Activated naive CD8-positive, alpha-beta T cell treated with anti-CD3 and anti-CD28 coated beads, Interleukin-2, amount 10 ng/mL, durations not matched to agents 7 days and 5 days (primary cell): Measurements from ENCODE around the gene GZMM. TPM values are rescaled to one million over a fixed set of nuclear protein-coding genes. Genes with fewer than 3 reads are reported as not detected.

Source experiments
- ATAC-seq: fragments of 150-1000 bp; cut with Tn5 transposase; one replicate; pipeline ENCODE4 v1.10.0; 2021; ENCODE audit warnings: low read depth, moderate library complexity
- POLR2A ChIA-PET: fragments of 350-600 bp; sonication (Branson Sonifier 250); formaldehyde crosslinking; loops from one replicate; lab custom pipeline; 2021; ENCODE audit warnings: antibody characterized with exemption; lab: Charles Lee
- DNase-seq: peaks from one replicate; pipeline ENCODE4 v3.0.0; 2021
- H3K27ac Mint-ChIP-seq: one replicate; pipeline ENCODE4 v1.8.0; 2022; ENCODE audit warnings: mild to moderate bottlenecking, mixed read lengths
- H3K27me3 Mint-ChIP-seq: one replicate; pipeline ENCODE4 v1.8.0; 2022; ENCODE audit warnings: mild to moderate bottlenecking, moderate library complexity, mixed read lengths
- H3K36me3 Mint-ChIP-seq: one replicate; pipeline ENCODE4 v1.8.0; 2021; ENCODE audit warnings: mild to moderate bottlenecking, mixed read lengths
- H3K4me1 Mint-ChIP-seq: one replicate; pipeline ENCODE4 v1.8.0; 2021; ENCODE audit warnings: mixed read lengths
- H3K4me3 Mint-ChIP-seq: one replicate; pipeline ENCODE4 v1.8.0; 2022; ENCODE audit warnings: mild to moderate bottlenecking, moderate library complexity, mixed read lengths
- H3K9me3 Mint-ChIP-seq: one replicate; pipeline ENCODE4 v1.8.0; 2021; ENCODE audit warnings: mixed read lengths
- total RNA-seq, 2 experiments: library from RNA; stranded (reverse); gene quantifications; one replicate each; pipeline ENCODE4 v1.2.3, GENCODE V29; 2021

GZMM gene
- total RNA-seq, 2 experiments from 2014 or later: 81.5 to 84.5 TPM

- Mint-ChIP-seq H3K4me1 (peaks cover 7% of the 10 kb centered on the region), H3K27me3 (no peaks in the 10 kb centered on the region), H3K4me3 (no peak overlapping the region), H3K36me3 (peaks cover 6% of the 10 kb centered on the region), H3K9me3 (peaks cover 2% of the 10 kb centered on the region), H3K27ac (no peak overlapping the region)
- ATAC-seq (peak; percentile 86), DNase-seq (peak; percentile 72)
- POLR2A ChIA-PET: interaction anchor here (1.2 kb wide), 1 partner anchor 12 kb away, joined by 9 read pairs; the partner anchor contains the start of gene CDC34
These were observed 25.1 kb upstream of the GZMM start for GRCh38 chr19:518598-519231.

GRCh38 chr19:519449-519865, 24.4 kb upstream of the GZMM start:
- Mint-ChIP-seq H3K4me1 (peaks cover 3% of the 10 kb centered on the region), H3K27me3 (no peaks in the 10 kb centered on the region), H3K4me3 (no peak overlapping the region), H3K27ac (no peak overlapping the region), H3K9me3 (peaks cover 2% of the 10 kb centered on the region), H3K36me3 (no peaks in the 10 kb centered on the region)
- POLR2A ChIA-PET: interaction anchor here (1.2 to 3.2 kb wide), 2 partner anchors 12 kb away, joined by 9 to 17 read pairs; partner anchors contain the start of gene CDC34
- DNase-seq: no peak
- ATAC-seq: no peak

GRCh38 chr19:522726-523125, 21.1 kb upstream of the GZMM start:
- POLR2A ChIA-PET: interaction anchor here (3.0 to 3.2 kb wide), 2 partner anchors 9 to 12 kb away, joined by 10 to 17 read pairs; partner anchors contain the start of gene CDC34
- peaks cover 2% of the 10 kb centered on the region for H3K4me1 Mint-ChIP-seq
- H3K36me3 Mint-ChIP-seq: no peaks in the 10 kb centered on the region
- DNase-seq: no peak
- H3K27me3 Mint-ChIP-seq: no peaks in the 10 kb centered on the region
- no peak overlapping the region for H3K27ac Mint-ChIP-seq
- H3K9me3 Mint-ChIP-seq: peaks cover 2% of the 10 kb centered on the region
- no peak overlapping the region for H3K4me3 Mint-ChIP-seq
- no peak for ATAC-seq

- Mint-ChIP-seq H3K27me3 (no peaks in the 10 kb centered on the region), H3K9me3 (peaks cover 2% of the 10 kb centered on the region), H3K36me3 (no peaks in the 10 kb centered on the region), H3K4me1 (peaks cover 2% of the 10 kb centered on the region), H3K27ac (no peak overlapping the region), H3K4me3 (no peak overlapping the region)
- POLR2A ChIA-PET: no interaction called here
- ATAC-seq (peak; percentile 20), DNase-seq (no peak)
These were observed 19.7 kb upstream of the GZMM start for GRCh38 chr19:524062-524674.

- H3K27ac Mint-ChIP-seq: no peak overlapping the region
- POLR2A ChIA-PET: interaction anchor here (0.6 kb wide), 1 partner anchor 17 kb away, joined by 3 read pairs; no protein-coding TSS in a partner anchor
- no peaks in the 10 kb centered on the region for H3K36me3 Mint-ChIP-seq
- DNase-seq (no peak), ATAC-seq (no peak)
- H3K4me3 Mint-ChIP-seq: no peak overlapping the region
- H3K4me1 Mint-ChIP-seq: peaks cover 2% of the 10 kb centered on the region
- peaks cover 2% of the 10 kb centered on the region for H3K9me3 Mint-ChIP-seq
- H3K27me3 Mint-ChIP-seq: no peaks in the 10 kb centered on the region
These were observed 18.8 kb upstream of the GZMM start for GRCh38 chr19:525029-525428.

GRCh38 chr19:525857-526419, 17.9 kb upstream of the GZMM start:
- ATAC-seq (no peak), DNase-seq (no peak)
- no peaks in the 10 kb centered on the region for H3K27me3 Mint-ChIP-seq
- peaks cover 2% of the 10 kb centered on the region for H3K4me1 Mint-ChIP-seq
- H3K27ac Mint-ChIP-seq: no peak overlapping the region
- H3K36me3 Mint-ChIP-seq: no peaks in the 10 kb centered on the region
- peaks cover 2% of the 10 kb centered on the region for H3K9me3 Mint-ChIP-seq
- POLR2A ChIA-PET: no interaction called here
- no peak overlapping the region for H3K4me3 Mint-ChIP-seq

- no peak for DNase-seq
- Mint-ChIP-seq H3K4me1 (peaks cover 6% of the 10 kb centered on the region), H3K4me3 (peak overlapping the region; percentile 79), H3K27me3 (no peaks in the 10 kb centered on the region), H3K27ac (peak overlapping the region; percentile 83), H3K36me3 (no peaks in the 10 kb centered on the region), H3K9me3 (no peaks in the 10 kb centered on the region)
- POLR2A ChIA-PET: interaction anchor here (0.6 to 5.1 kb wide), 10 partner anchors 9 to 42 kb away, joined by 3 to 78 read pairs (median 10); partner anchors contain the start of genes BSG and TPGS1
- ATAC-seq: no peak
These were observed 13.5 kb upstream of the GZMM start for GRCh38 chr19:530134-531008.

GRCh38 chr19:531009-531752, 12.7 kb upstream of the GZMM start:
- H3K27me3 Mint-ChIP-seq: no peaks in the 10 kb centered on the region
- H3K27ac Mint-ChIP-seq: peak overlapping the region; percentile 83
- H3K4me3 Mint-ChIP-seq: peak overlapping the region; percentile 79
- peaks cover 4% of the 10 kb centered on the region for H3K4me1 Mint-ChIP-seq
- peak; percentile 81 for ATAC-seq
- no peaks in the 10 kb centered on the region for H3K36me3 Mint-ChIP-seq
- peak; percentile 100 for DNase-seq
- POLR2A ChIA-PET: interaction anchor here (0.5 to 5.1 kb wide), 15 partner anchors 10 to 129 kb away, joined by 3 to 78 read pairs (median 6); partner anchors contain the start of genes BSG, GZMM and TPGS1
- H3K9me3 Mint-ChIP-seq: no peaks in the 10 kb centered on the region

- DNase-seq: no peak
- Mint-ChIP-seq H3K36me3 (no peaks in the 10 kb centered on the region), H3K4me1 (peaks cover 4% of the 10 kb centered on the region), H3K27ac (peak within 1 kb of the TSS; percentile 85), H3K27me3 (no peaks in the 10 kb centered on the region), H3K9me3 (no peaks in the 10 kb centered on the region), H3K4me3 (peak within 1 kb of the TSS; percentile 87)
- POLR2A ChIA-PET: interaction anchor here (0.5 to 5.1 kb wide), 17 partner anchors 10 to 131 kb away, joined by 3 to 78 read pairs (median 6); partner anchors contain the start of genes BSG, GZMM, RNF126 and TPGS1
- no peak for ATAC-seq
These were observed 11.9 kb upstream of the GZMM start, which contains the start of gene CDC34 for GRCh38 chr19:531753-532560. Gene CDC34, plus strand, starts transcription at chr19:531760. Its CDS starts 172 bp downstream, at chr19:531932.

- ATAC-seq: no peak
- no peaks in the 10 kb centered on the region for H3K27me3 Mint-ChIP-seq
- POLR2A ChIA-PET: interaction anchor here (1.0 to 5.1 kb wide), 13 partner anchors 9 to 130 kb away, joined by 3 to 78 read pairs (median 10); partner anchors contain the start of genes BSG, GZMM, RNF126 and TPGS1
These were observed 11.1 kb upstream of the GZMM start for GRCh38 chr19:532561-533363.

More at GRCh38 chr19:532561-533363, 11.1 kb upstream of the GZMM start:
- Mint-ChIP-seq H3K27ac (peak overlapping the region; percentile 85), H3K4me3 (peak overlapping the region; percentile 87), H3K36me3 (no peaks in the 10 kb centered on the region), H3K4me1 (peaks cover 4% of the 10 kb centered on the region), H3K9me3 (no peaks in the 10 kb centered on the region)
- DNase-seq: peak; percentile 63
